Measurements from ENCODE around the gene JPH2.
"Not testable (repeated sequence)": the region's sequence is repeated elsewhere in the genome, so short reads cannot be mapped to it uniquely, and the experiment has no call there.

Gene JPH2

GRCh38 chr20:44135012-44135412, 52.0 kb downstream of the JPH2 start:
- no peak for TF ChIP-seq CTCF (IDR thresholded peaks at IDR 0.05; ENCODE audit: low read depth, low read length, missing control alignments)
- no peak overlapping the region for H3K4me3 ChIP-seq (replicated peaks; ENCODE audit: low read depth, low read length)
- DNase-seq (ENCODE audit: extremely low read depth, low read depth): no peak

GRCh38 chr20:44133424-44133823, 53.6 kb downstream of the JPH2 start:
- TF ChIP-seq CTCF (IDR thresholded peaks at IDR 0.05; ENCODE audit: low read depth, low read length, missing control alignments): no peak
- H3K4me3 ChIP-seq (replicated peaks; ENCODE audit: low read depth, low read length): no peak overlapping the region
- no peak for DNase-seq (ENCODE audit: extremely low read depth, low read depth)

DNA sequence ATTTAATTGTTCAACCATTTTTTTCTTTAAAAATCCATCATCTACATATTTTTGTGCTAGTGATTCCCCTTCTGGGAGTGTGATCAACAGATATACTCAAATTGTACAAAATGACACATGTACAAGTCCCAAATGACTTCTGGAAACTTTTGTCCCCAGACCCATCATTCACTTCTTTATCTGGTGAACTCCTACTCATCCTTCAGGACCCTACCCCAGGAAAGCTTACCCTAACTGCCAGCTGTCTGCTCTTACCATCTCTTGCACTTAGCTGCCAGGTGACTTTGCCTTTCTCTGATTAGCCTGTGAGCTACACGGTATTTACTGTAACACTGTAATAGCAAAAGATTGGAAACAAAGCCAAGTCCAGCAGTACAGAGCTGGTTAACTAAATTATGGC, 55.3 kb downstream of the JPH2 start:
- H3K4me3 ChIP-seq (replicated peaks; ENCODE audit: low read depth, low read length): no peak overlapping the region
- no peak for DNase-seq (ENCODE audit: extremely low read depth, low read depth)
- no peak for TF ChIP-seq CTCF (IDR thresholded peaks at IDR 0.05; ENCODE audit: low read depth, low read length, missing control alignments)

DNA sequence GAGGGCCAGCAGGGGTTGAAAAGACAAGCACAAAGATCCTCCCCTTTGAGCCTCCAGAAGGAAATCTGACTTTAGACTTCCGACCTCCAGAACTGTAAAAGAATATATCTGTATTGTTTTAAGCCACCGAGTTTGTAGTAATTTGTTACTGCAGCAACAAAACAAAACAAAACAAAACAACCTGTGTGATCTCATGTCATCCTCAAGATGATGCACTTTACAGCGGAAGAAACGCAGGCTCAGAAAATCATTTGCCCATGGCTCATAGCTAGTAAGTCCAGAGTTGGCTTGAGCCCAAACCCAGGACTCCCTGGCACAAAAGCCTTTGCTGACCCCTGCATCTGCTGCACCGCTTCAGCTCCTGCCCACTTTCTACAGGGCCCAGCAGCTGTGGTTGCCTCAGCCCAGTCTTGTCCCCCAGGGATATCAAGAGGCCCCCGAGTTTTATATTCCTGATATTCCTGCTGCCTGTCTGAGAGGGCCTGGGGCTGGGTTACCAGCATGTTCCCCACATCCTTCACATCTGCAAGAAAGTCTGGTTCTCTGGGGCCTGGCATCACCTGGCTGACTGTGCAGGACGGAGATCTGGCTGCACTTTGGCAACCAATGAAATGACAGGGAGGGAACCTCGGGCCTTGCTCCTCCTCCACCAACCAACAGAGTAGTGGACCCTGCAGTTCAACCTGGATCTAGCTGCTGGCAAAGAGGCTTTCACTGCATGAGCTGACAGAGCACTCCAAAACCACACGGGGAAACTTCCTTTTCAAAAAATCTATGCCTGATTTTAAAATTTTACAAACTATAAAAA, 56.9 kb downstream of the JPH2 start:
- no peak overlapping the region for H3K4me3 ChIP-seq (replicated peaks; ENCODE audit: low read depth, low read length)
- no peak for TF ChIP-seq CTCF (IDR thresholded peaks at IDR 0.05; ENCODE audit: low read depth, low read length, missing control alignments)
- DNase-seq (ENCODE audit: extremely low read depth, low read depth): no peak

DNA sequence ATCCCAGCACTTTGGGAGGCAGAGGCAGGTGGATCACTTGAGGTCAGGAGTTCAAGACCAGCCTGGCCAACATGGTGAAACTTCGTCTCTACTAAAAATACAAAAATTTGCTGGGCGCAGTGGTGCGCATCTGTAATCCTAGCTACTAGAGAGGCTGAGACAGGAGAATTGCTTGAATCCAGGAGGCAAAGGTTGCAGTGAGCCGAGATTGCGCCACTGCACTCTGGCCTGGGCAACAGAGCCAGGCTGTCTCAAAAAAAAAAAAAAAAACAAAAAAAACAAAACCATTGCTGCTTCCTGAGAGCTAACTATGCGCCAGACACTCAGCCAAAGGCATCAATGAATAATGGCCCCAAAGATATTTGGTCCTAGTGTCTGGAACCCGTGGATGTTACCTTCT, 57.7 kb downstream of the JPH2 start:
- DNase-seq (ENCODE audit: extremely low read depth, low read depth); H3K4me3 ChIP-seq (replicated peaks; ENCODE audit: low read depth, low read length): not testable (repeated sequence)

DNA sequence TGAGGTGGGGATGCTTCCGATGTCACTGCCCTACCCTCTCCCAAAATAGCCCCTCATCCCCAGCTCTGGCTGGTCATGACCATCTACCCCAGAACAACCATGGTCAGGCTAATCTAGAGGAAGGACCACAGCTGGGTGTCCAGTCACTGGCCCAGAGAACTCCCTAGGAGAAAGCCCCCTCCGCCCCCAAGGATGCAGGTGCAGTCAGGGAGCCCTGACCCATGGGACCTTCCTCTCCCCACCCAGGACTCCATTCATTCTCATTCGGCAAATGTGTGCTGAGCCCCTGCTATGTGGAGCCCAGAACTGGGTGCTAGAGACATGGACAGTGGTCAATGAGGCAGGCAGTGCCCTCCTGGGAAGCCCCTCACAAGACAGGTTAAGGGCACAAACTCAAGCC, 60.5 kb downstream of the JPH2 start:
- no peak overlapping the region for H3K4me3 ChIP-seq (replicated peaks; ENCODE audit: low read depth, low read length)

More for the DNA sequence above, 60.5 kb downstream of the JPH2 start:
- DNase-seq (ENCODE audit: extremely low read depth, low read depth): no peak
- no peak for TF ChIP-seq CTCF (IDR thresholded peaks at IDR 0.05; ENCODE audit: low read depth, low read length, missing control alignments)
